WTC11 (cell line): ENCODE measurements around the gene CCT3. TPM values are rescaled to one million over a fixed set of nuclear protein-coding genes. Genes with fewer than 3 reads are reported as not detected.

Experiments used
- ATAC-seq: fragments of 200-7000 bp; cut with Tn5 transposase; 2 replicates; pipeline ENCODE4 v1.10.0; 2021; ENCODE audit warnings: mild to moderate bottlenecking, moderate library complexity
- CTCF ChIA-PET: fragments of 300-600 bp; sonication (Branson Sonifier 250); formaldehyde crosslinking; loops from one replicate; lab custom pipeline; 2021; ENCODE audit warnings: antibody characterized with exemption; lab: Charles Lee
- POLR2A ChIA-PET: fragments of 350-600 bp; sonication (Branson Sonifier 250); formaldehyde crosslinking; loops from one replicate; lab custom pipeline; 2021; ENCODE audit warnings: antibody characterized with exemption; lab: Charles Lee
- DNase-seq: peaks from one replicate; pipeline ENCODE4 v3.0.0; 2021; ENCODE audit warnings: low spot score
- H3K27ac Mint-ChIP-seq: 2 replicates; pipeline ENCODE4 v1.8.0; 2021; ENCODE audit warnings: mixed read lengths
- H3K27me3 Mint-ChIP-seq: 2 replicates; pipeline ENCODE4 v1.8.0; 2021; ENCODE audit warnings: low read depth, mild to moderate bottlenecking, moderate library complexity, mixed read lengths
- H3K36me3 Mint-ChIP-seq: 2 replicates; pipeline ENCODE4 v1.8.0; 2021; ENCODE audit warnings: mixed read lengths
- H3K4me1 Mint-ChIP-seq: 2 replicates; pipeline ENCODE4 v1.8.0; 2022; ENCODE audit warnings: mixed read lengths
- H3K4me3 Mint-ChIP-seq: 2 replicates; pipeline ENCODE4 v1.8.0; 2021; ENCODE audit warnings: mild to moderate bottlenecking, moderate library complexity, mixed read lengths
- H3K9me3 Mint-ChIP-seq: 2 replicates; pipeline ENCODE4 v1.8.0; 2021; ENCODE audit warnings: mixed read lengths
- CBFB ChIP-seq: sonication (generic); formaldehyde crosslinking; IDR thresholded peaks from 2 replicates; pipeline ENCODE4 v1.8.1; 2022; ENCODE audit warnings: mild to moderate bottlenecking, low read depth, missing genetic modification reagents
- ELF4 ChIP-seq: sonication (generic); formaldehyde crosslinking; IDR thresholded peaks from 2 replicates; pipeline ENCODE4 v1.8.1; 2022; ENCODE audit warnings: low read depth, mild to moderate bottlenecking, moderate library complexity, missing genetic modification reagents
- EMX1 ChIP-seq: fragments of 250-450 bp; sonication (Bioruptor Pico); IDR thresholded peaks from 2 replicates; pipeline ENCODE4 v1.8.0; 2021; ENCODE audit warnings: mild to moderate bottlenecking
- FOXJ3 ChIP-seq: sonication (generic); formaldehyde crosslinking; IDR thresholded peaks from 2 replicates; pipeline ENCODE4 v1.9.0; 2021; ENCODE audit warnings: missing genetic modification reagents, mild to moderate bottlenecking, borderline replicate concordance
- FOXK1 ChIP-seq: sonication (generic); formaldehyde crosslinking; IDR thresholded peaks from 2 replicates; pipeline ENCODE4 v1.8.0; 2022; ENCODE audit warnings: mild to moderate bottlenecking, moderate library complexity, missing genetic modification reagents
- GABPB1 ChIP-seq: sonication (generic); formaldehyde crosslinking; IDR thresholded peaks from 2 replicates; pipeline ENCODE4 v1.8.1; 2023; ENCODE audit warnings: mild to moderate bottlenecking, missing genetic modification reagents
- JUN ChIP-seq: sonication (generic); formaldehyde crosslinking; IDR thresholded peaks from 2 replicates; pipeline ENCODE4 v1.8.0; 2023; ENCODE audit warnings: mild to moderate bottlenecking, missing genetic modification reagents
- KAT7 ChIP-seq: sonication (generic); formaldehyde crosslinking; IDR thresholded peaks from 2 replicates; pipeline ENCODE4 v1.8.1; 2023; ENCODE audit warnings: missing genetic modification reagents, mild to moderate bottlenecking, borderline replicate concordance
- MXD4 ChIP-seq: fragments of 250-450 bp; sonication (Bioruptor Pico); IDR thresholded peaks from 2 replicates; pipeline ENCODE4 v1.8.0; 2021; ENCODE audit warnings: mild to moderate bottlenecking, moderate library complexity, borderline replicate concordance
- NFATC4 ChIP-seq: fragments of 250-450 bp; sonication (Bioruptor Pico); IDR thresholded peaks from 2 replicates; pipeline ENCODE4 v1.9.0; 2021; ENCODE audit warnings: mild to moderate bottlenecking
- PRRX2 ChIP-seq: fragments of 250-450 bp; sonication (Bioruptor Pico); IDR thresholded peaks from 2 replicates; pipeline ENCODE4 v1.8.0; 2021; ENCODE audit warnings: mild to moderate bottlenecking
- RORB ChIP-seq: fragments of 250-450 bp; sonication (Bioruptor Pico); IDR thresholded peaks from 2 replicates; pipeline ENCODE4 v1.9.0; 2021; ENCODE audit warnings: mild to moderate bottlenecking
- SMAD3 ChIP-seq: sonication (generic); formaldehyde crosslinking; IDR thresholded peaks from 2 replicates; pipeline ENCODE4 v1.8.0; 2022; ENCODE audit warnings: missing genetic modification reagents, mild to moderate bottlenecking, borderline replicate concordance
- SMAD4 ChIP-seq: sonication (generic); formaldehyde crosslinking; IDR thresholded peaks from 2 replicates; pipeline ENCODE4 v1.8.0; 2022; ENCODE audit warnings: mild to moderate bottlenecking, missing genetic modification reagents
- SOX15 ChIP-seq: fragments of 250-450 bp; sonication (Bioruptor Pico); IDR thresholded peaks from 2 replicates; pipeline ENCODE4 v1.9.0; 2021; ENCODE audit warnings: mild to moderate bottlenecking
- SP1 ChIP-seq: sonication (generic); formaldehyde crosslinking; conservative IDR thresholded peaks from 2 replicates; pipeline ENCODE4 v1.8.1; 2022; ENCODE audit warnings: missing genetic modification reagents
- ZNF121 ChIP-seq: sonication (generic); formaldehyde crosslinking; IDR thresholded peaks from 2 replicates; pipeline ENCODE4 v1.8.0; 2023; ENCODE audit warnings: missing genetic modification reagents
- ZNF138 ChIP-seq: sonication (generic); formaldehyde crosslinking; conservative IDR thresholded peaks from 2 replicates; pipeline ENCODE4 v1.8.1; 2022; ENCODE audit warnings: mild to moderate bottlenecking, moderate library complexity, missing genetic modification reagents
- ZNF671 ChIP-seq: fragments of 250-450 bp; sonication (Bioruptor Pico); IDR thresholded peaks from 2 replicates; pipeline ENCODE4 v1.8.0; 2021; ENCODE audit warnings: mild to moderate bottlenecking
- total RNA-seq: library from RNA; stranded (reverse); gene quantifications from 3 replicates; pipeline ENCODE4 v1.2.3, GENCODE V29; 2021
- TF ChIP-seq, protein P1 (sequence below): sonication (generic); formaldehyde crosslinking; IDR thresholded peaks from 2 replicates; pipeline ENCODE4 v1.8.0; 2022; ENCODE audit warnings: missing genetic modification reagents
- TF ChIP-seq, protein P2 (sequence below): sonication (generic); formaldehyde crosslinking; IDR thresholded peaks from 2 replicates; pipeline ENCODE4 v1.8.0; 2023; ENCODE audit warnings: missing genetic modification reagents
- TF ChIP-seq, protein P3 (sequence below): fragments of 250-450 bp; sonication (Bioruptor Pico); IDR thresholded peaks from 2 replicates; pipeline ENCODE4 v2.1.2; 2022; ENCODE audit warnings: mild to moderate bottlenecking, moderate library complexity
- TF ChIP-seq, protein P4 (sequence below): fragments of 250-450 bp; sonication (Bioruptor Pico); IDR thresholded peaks from 2 replicates; pipeline ENCODE4 v1.8.0; 2021; ENCODE audit warnings: mild to moderate bottlenecking
- TF ChIP-seq, protein P5 (sequence below): sonication (generic); formaldehyde crosslinking; IDR thresholded peaks from 2 replicates; pipeline ENCODE4 v1.8.1; 2023; ENCODE audit warnings: mild to moderate bottlenecking, missing genetic modification reagents, moderate library complexity
- TF ChIP-seq, protein P6 (sequence below): sonication (generic); formaldehyde crosslinking; IDR thresholded peaks from 2 replicates; pipeline ENCODE4 v1.8.1; 2023; ENCODE audit warnings: mild to moderate bottlenecking, moderate library complexity, missing genetic modification reagents
- TF ChIP-seq, protein P7 (sequence below): sonication (generic); formaldehyde crosslinking; IDR thresholded peaks from 2 replicates; pipeline ENCODE4 v1.8.1; 2022; ENCODE audit warnings: mild to moderate bottlenecking, missing genetic modification reagents, moderate library complexity, borderline replicate concordance
- TF ChIP-seq, protein P8 (sequence below): fragments of 250-450 bp; sonication (Bioruptor Pico); IDR thresholded peaks from 2 replicates; pipeline ENCODE4 v1.9.0; 2021; ENCODE audit warnings: mild to moderate bottlenecking

The CCT3 gene
- total RNA-seq, 1 experiment from 2014 or later, result 479 TPM

DNA sequence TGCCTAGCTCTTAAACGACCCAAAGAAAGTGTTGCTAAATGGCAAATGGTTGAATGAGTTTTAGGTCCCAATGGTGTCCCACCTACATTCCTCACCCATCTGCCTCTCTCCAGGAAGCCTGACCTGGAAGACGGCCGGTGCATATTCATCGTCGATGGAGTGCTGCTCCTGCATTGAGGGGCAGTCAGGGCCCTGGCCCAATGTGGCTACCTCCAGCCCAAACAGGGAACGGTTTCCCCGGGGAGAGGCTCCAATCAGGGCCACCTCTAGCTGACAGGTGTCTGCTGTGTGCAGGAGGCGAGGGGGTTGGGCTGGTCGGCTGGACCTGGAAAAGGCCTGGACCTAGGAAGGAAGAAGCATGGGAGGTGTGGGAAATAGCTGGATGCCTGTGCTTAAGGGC, 44.2 kb downstream of the CCT3 start (continued):
- no peak for TF ChIP-seq NFATC4 (CRISPR knock-in tag)
- no peak for TF ChIP-seq KAT7 (CRISPR knock-in tag)
- TF ChIP-seq JUN, result no peak
- TF ChIP-seq FOXK1 (CRISPR knock-in tag), result no peak
- TF ChIP-seq CBFB (CRISPR knock-in tag), result no peak
- no peak for TF ChIP-seq ELF4 (CRISPR knock-in tag)
- no peak for TF ChIP-seq PRRX2 (CRISPR knock-in tag)
- no peak for TF ChIP-seq ZNF138 (CRISPR knock-in tag)

DNA sequence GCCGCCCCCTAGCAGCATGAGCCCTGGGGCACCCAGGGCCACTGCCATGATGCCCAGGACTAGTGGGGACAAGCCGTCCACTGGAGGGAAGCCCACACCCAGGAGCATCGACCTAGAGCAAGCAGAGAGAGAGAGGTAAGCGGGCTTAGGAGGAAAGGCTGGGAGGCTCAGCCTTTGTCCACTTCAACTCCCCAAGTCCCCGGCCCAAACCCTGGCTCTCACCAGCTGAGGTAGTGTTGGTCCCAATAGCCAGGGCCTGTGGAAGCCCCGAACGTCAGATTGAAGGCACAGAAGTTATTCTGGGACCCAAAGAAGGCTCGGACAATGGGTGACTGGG, 45.0 kb downstream of the CCT3 start:
- CTCF ChIA-PET, result interaction anchor here (1.5 kb wide), 1 partner anchor 11 kb away, joined by 4 read pairs; the partner anchor contains the start of gene SMG5
- H3K4me1 Mint-ChIP-seq, result peaks cover 7% of the 10 kb centered on the region
- H3K4me3 Mint-ChIP-seq, result no peak overlapping the region
- H3K36me3 Mint-ChIP-seq, result no peaks in the 10 kb centered on the region
- ATAC-seq, result no peak
- no peaks in the 10 kb centered on the region for H3K27me3 Mint-ChIP-seq
- POLR2A ChIA-PET, result no interaction called here
- TF ChIP-seq, protein P1, sequence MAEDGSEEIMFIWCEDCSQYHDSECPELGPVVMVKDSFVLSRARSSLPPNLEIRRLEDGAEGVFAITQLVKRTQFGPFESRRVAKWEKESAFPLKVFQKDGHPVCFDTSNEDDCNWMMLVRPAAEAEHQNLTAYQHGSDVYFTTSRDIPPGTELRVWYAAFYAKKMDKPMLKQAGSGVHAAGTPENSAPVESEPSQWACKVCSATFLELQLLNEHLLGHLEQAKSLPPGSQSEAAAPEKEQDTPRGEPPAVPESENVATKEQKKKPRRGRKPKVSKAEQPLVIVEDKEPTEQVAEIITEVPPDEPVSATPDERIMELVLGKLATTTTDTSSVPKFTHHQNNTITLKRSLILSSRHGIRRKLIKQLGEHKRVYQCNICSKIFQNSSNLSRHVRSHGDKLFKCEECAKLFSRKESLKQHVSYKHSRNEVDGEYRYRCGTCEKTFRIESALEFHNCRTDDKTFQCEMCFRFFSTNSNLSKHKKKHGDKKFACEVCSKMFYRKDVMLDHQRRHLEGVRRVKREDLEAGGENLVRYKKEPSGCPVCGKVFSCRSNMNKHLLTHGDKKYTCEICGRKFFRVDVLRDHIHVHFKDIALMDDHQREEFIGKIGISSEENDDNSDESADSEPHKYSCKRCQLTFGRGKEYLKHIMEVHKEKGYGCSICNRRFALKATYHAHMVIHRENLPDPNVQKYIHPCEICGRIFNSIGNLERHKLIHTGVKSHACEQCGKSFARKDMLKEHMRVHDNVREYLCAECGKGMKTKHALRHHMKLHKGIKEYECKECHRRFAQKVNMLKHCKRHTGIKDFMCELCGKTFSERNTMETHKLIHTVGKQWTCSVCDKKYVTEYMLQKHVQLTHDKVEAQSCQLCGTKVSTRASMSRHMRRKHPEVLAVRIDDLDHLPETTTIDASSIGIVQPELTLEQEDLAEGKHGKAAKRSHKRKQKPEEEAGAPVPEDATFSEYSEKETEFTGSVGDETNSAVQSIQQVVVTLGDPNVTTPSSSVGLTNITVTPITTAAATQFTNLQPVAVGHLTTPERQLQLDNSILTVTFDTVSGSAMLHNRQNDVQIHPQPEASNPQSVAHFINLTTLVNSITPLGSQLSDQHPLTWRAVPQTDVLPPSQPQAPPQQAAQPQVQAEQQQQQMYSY (CRISPR knock-in tag), result no peak
- TF ChIP-seq, protein P2, sequence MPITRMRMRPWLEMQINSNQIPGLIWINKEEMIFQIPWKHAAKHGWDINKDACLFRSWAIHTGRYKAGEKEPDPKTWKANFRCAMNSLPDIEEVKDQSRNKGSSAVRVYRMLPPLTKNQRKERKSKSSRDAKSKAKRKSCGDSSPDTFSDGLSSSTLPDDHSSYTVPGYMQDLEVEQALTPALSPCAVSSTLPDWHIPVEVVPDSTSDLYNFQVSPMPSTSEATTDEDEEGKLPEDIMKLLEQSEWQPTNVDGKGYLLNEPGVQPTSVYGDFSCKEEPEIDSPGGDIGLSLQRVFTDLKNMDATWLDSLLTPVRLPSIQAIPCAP (CRISPR knock-in tag), result no peak
- TF ChIP-seq EMX1 (CRISPR knock-in tag) (no peak), ZNF671 (no peak), NFATC4 (CRISPR knock-in tag) (no peak), GABPB1 (CRISPR knock-in tag) (no peak), ZNF121 (CRISPR knock-in tag) (no peak), SOX15 (no peak), SMAD4 (CRISPR knock-in tag) (no peak), MXD4 (no peak), SMAD3 (no peak), SP1 (no peak), FOXJ3 (CRISPR knock-in tag) (no peak), RORB (no peak)
- TF ChIP-seq, protein P3, sequence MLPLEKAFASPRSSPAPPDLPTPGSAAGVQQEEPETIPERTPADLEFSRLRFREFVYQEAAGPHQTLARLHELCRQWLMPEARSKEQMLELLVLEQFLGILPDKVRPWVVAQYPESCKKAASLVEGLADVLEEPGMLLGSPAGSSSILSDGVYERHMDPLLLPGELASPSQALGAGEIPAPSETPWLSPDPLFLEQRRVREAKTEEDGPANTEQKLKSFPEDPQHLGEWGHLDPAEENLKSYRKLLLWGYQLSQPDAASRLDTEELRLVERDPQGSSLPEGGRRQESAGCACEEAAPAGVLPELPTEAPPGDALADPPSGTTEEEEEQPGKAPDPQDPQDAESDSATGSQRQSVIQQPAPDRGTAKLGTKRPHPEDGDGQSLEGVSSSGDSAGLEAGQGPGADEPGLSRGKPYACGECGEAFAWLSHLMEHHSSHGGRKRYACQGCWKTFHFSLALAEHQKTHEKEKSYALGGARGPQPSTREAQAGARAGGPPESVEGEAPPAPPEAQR (CRISPR knock-in tag), result no peak
- TF ChIP-seq, protein P4, sequence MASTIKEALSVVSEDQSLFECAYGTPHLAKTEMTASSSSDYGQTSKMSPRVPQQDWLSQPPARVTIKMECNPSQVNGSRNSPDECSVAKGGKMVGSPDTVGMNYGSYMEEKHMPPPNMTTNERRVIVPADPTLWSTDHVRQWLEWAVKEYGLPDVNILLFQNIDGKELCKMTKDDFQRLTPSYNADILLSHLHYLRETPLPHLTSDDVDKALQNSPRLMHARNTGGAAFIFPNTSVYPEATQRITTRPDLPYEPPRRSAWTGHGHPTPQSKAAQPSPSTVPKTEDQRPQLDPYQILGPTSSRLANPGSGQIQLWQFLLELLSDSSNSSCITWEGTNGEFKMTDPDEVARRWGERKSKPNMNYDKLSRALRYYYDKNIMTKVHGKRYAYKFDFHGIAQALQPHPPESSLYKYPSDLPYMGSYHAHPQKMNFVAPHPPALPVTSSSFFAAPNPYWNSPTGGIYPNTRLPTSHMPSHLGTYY (CRISPR knock-in tag), result no peak
- TF ChIP-seq, protein P5, sequence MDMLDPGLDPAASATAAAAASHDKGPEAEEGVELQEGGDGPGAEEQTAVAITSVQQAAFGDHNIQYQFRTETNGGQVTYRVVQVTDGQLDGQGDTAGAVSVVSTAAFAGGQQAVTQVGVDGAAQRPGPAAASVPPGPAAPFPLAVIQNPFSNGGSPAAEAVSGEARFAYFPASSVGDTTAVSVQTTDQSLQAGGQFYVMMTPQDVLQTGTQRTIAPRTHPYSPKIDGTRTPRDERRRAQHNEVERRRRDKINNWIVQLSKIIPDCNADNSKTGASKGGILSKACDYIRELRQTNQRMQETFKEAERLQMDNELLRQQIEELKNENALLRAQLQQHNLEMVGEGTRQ (CRISPR knock-in tag), result no peak
- TF ChIP-seq, protein P6, sequence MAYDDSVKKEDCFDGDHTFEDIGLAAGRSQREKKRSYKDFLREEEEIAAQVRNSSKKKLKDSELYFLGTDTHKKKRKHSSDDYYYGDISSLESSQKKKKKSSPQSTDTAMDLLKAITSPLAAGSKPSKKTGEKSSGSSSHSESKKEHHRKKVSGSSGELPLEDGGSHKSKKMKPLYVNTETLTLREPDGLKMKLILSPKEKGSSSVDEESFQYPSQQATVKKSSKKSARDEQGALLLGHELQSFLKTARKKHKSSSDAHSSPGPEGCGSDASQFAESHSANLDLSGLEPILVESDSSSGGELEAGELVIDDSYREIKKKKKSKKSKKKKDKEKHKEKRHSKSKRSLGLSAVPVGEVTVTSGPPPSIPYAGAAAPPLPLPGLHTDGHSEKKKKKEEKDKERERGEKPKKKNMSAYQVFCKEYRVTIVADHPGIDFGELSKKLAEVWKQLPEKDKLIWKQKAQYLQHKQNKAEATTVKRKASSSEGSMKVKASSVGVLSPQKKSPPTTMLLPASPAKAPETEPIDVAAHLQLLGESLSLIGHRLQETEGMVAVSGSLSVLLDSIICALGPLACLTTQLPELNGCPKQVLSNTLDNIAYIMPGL, result no peak
- TF ChIP-seq, protein P7, sequence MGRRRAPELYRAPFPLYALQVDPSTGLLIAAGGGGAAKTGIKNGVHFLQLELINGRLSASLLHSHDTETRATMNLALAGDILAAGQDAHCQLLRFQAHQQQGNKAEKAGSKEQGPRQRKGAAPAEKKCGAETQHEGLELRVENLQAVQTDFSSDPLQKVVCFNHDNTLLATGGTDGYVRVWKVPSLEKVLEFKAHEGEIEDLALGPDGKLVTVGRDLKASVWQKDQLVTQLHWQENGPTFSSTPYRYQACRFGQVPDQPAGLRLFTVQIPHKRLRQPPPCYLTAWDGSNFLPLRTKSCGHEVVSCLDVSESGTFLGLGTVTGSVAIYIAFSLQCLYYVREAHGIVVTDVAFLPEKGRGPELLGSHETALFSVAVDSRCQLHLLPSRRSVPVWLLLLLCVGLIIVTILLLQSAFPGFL, result no peak
- TF ChIP-seq, protein P8, sequence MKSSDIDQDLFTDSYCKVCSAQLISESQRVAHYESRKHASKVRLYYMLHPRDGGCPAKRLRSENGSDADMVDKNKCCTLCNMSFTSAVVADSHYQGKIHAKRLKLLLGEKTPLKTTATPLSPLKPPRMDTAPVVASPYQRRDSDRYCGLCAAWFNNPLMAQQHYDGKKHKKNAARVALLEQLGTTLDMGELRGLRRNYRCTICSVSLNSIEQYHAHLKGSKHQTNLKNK (CRISPR knock-in tag), result no peak
- no peak for DNase-seq
- no peaks in the 10 kb centered on the region for H3K9me3 Mint-ChIP-seq
- no peak overlapping the region for H3K27ac Mint-ChIP-seq
